Measurements from ENCODE around the gene TMEM158. TPM values are rescaled to one million over a fixed set of nuclear protein-coding genes. Genes with fewer than 3 reads are reported as not detected.
A peak's percentile ranks its signal among the peaks of the same experiment; 100 is the strongest.

Gene TMEM158
- total RNA-seq, 6 donors from 2014 or later = 0.76 to 3.8 (median 1.7) TPM; not detected in 3

GRCh38 chr3:45180899-45181298, 45.2 kb downstream of the TMEM158 start:
- H3K4me3 ChIP-seq = no peak overlapping the region
- no peaks in the 10 kb centered on the region for H3K27me3 ChIP-seq
- H3K4me1 ChIP-seq = no peaks in the 10 kb centered on the region
- WGBS, 2 donors = 72 to 78% methylated on average over 4 to 7 of the region's 7 CpGs
- TF ChIP-seq, protein P1, sequence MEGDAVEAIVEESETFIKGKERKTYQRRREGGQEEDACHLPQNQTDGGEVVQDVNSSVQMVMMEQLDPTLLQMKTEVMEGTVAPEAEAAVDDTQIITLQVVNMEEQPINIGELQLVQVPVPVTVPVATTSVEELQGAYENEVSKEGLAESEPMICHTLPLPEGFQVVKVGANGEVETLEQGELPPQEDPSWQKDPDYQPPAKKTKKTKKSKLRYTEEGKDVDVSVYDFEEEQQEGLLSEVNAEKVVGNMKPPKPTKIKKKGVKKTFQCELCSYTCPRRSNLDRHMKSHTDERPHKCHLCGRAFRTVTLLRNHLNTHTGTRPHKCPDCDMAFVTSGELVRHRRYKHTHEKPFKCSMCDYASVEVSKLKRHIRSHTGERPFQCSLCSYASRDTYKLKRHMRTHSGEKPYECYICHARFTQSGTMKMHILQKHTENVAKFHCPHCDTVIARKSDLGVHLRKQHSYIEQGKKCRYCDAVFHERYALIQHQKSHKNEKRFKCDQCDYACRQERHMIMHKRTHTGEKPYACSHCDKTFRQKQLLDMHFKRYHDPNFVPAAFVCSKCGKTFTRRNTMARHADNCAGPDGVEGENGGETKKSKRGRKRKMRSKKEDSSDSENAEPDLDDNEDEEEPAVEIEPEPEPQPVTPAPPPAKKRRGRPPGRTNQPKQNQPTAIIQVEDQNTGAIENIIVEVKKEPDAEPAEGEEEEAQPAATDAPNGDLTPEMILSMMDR (IDR thresholded peaks at IDR 0.05) = no peak
- DNase-seq (no peak), ATAC-seq (ENCODE audit: low FRiP score in 2 of 2) (no peak)
- H3K27ac ChIP-seq = no peak overlapping the region
- H3K36me3 ChIP-seq = no peaks in the 10 kb centered on the region
- H3K9me3 ChIP-seq = no peaks in the 10 kb centered on the region

GRCh38 chr3:45180051-45180450, 46.0 kb downstream of the TMEM158 start:
- Histone ChIP-seq H3K36me3 (no peaks in the 10 kb centered on the region), H3K4me3 (no peak overlapping the region), H3K27me3 (no peaks in the 10 kb centered on the region), H3K9me3 (no peaks in the 10 kb centered on the region), H3K4me1 (no peaks in the 10 kb centered on the region), H3K27ac (no peak overlapping the region)
- TF ChIP-seq POLR2A (IDR thresholded peaks at IDR 0.05) = no peak
- no peak for TF ChIP-seq EP300 (IDR thresholded peaks at IDR 0.05)
- TF ChIP-seq, protein P1 (IDR thresholded peaks at IDR 0.05) = no peak
- DNase-seq = no peak
- no peak for ATAC-seq (ENCODE audit: low FRiP score in 2 of 2)
- WGBS, 2 donors = 62 to 79% methylated on average over 6 of the region's 6 CpGs

GRCh38 chr3:45179163-45179562, 46.9 kb downstream of the TMEM158 start:
- TF ChIP-seq, protein P1 (IDR thresholded peaks at IDR 0.05) = no peak
- no peak for TF ChIP-seq POLR2A (IDR thresholded peaks at IDR 0.05)
- TF ChIP-seq EP300 (IDR thresholded peaks at IDR 0.05) = no peak
- TF ChIP-seq POLR2AphosphoS5 (IDR thresholded peaks at IDR 0.05) = no peak
- no peaks in the 10 kb centered on the region for H3K4me1 ChIP-seq
- no peaks in the 10 kb centered on the region for H3K36me3 ChIP-seq
- no peaks in the 10 kb centered on the region for H3K27me3 ChIP-seq
- H3K27ac ChIP-seq = no peak overlapping the region
- WGBS, 2 donors = 87 to 100% methylated on average over 3 of the region's 3 CpGs
- no peak for ATAC-seq (ENCODE audit: low FRiP score in 2 of 2)
- H3K9me3 ChIP-seq = no peaks in the 10 kb centered on the region
- no peak overlapping the region for H3K4me3 ChIP-seq
- no peak for DNase-seq

- DNase-seq = peak in 1 of 2 donors; percentile 44
- 78% methylated on average over 10 to 13 of the region's 13 CpGs for WGBS, 2 donors
- Histone ChIP-seq H3K4me1 (no peaks in the 10 kb centered on the region), H3K36me3 (no peaks in the 10 kb centered on the region), H3K27me3 (no peaks in the 10 kb centered on the region), H3K27ac (no peak overlapping the region), H3K4me3 (no peak overlapping the region), H3K9me3 (no peaks in the 10 kb centered on the region)
- ATAC-seq (ENCODE audit: low FRiP score in 2 of 2) = no peak
- TF ChIP-seq POLR2AphosphoS5 (IDR thresholded peaks at IDR 0.05) (no peak), POLR2A (IDR thresholded peaks at IDR 0.05) (no peak), EP300 (IDR thresholded peaks at IDR 0.05) (no peak)
- TF ChIP-seq, protein P1 (IDR thresholded peaks at IDR 0.05) = no peak
Measured at GRCh38 chr3:45178183-45179023, 47.7 kb downstream of the TMEM158 start.

DNA sequence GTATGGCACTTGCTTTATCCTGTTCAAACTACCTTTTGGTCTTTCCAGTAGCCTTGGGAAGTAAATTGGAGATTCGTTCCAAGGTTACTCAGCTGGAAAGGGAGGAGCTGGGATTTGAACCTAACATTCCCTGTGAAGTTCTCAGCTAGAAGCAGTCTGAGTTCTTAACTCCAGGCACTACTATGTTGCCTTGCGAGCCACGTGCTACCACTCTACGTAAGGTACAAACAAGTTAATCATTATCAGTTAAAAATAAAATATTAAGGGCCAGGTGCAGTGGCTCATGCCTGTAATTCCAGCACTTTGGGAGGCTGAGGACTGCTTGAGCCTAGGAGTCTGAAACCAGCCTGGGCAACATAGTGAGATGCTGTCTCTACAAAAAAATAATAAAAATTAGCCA, 49.2 kb downstream of the TMEM158 start:
- Histone ChIP-seq H3K27ac (no peak overlapping the region), H3K36me3 (no peaks in the 10 kb centered on the region), H3K27me3 (no peaks in the 10 kb centered on the region), H3K4me3 (no peak overlapping the region), H3K9me3 (no peaks in the 10 kb centered on the region), H3K4me1 (no peaks in the 10 kb centered on the region)
- TF ChIP-seq EP300 (IDR thresholded peaks at IDR 0.05) = no peak
- no peak for TF ChIP-seq POLR2A (IDR thresholded peaks at IDR 0.05)
- TF ChIP-seq, protein P1 (IDR thresholded peaks at IDR 0.05) = no peak
- TF ChIP-seq POLR2AphosphoS5 (IDR thresholded peaks at IDR 0.05) = no peak
- no peak for ATAC-seq (ENCODE audit: low FRiP score in 2 of 2)
- WGBS, 2 donors = 77 to 81% methylated on average over 4 of the region's 4 CpGs
- DNase-seq = no peak
